ENCODE results near the gene ADGRF5. TPM values are rescaled to one million over a fixed set of nuclear protein-coding genes. Genes with fewer than 3 reads are reported as not detected.

The ADGRF5 gene
- total and polyA plus RNA-seq, 3 donors from 2014 or later, result 8.8 to 13.1 (median 12.2) TPM

GRCh38 chr6:46898006-46898405 lies 23.7 kb downstream of the ADGRF5 start:
- 22 to 38% methylated on average over 2 of the region's 2 CpGs for WGBS, 2 donors
- H3K27ac ChIP-seq, result no peak overlapping the region
- DNase-seq, result no peak
- intact Hi-C loops (cut with DNase I; ENCODE audit: low total_unique reads), result no loop called here
- H3K4me1 ChIP-seq, result no peaks in the 10 kb centered on the region
- no peaks in the 10 kb centered on the region for H3K9me3 ChIP-seq
- no peaks in the 10 kb centered on the region for H3K36me3 ChIP-seq (ENCODE audit: low read depth, missing control alignments)
- no peak overlapping the region for H3K4me3 ChIP-seq
- no peaks in the 10 kb centered on the region for H3K27me3 ChIP-seq
- TF ChIP-seq POLR2A (IDR thresholded peaks at IDR 0.05) (no peak), CTCF (IDR thresholded peaks at IDR 0.05) (no peak)

- no peak for DNase-seq
- intact Hi-C loops (cut with DNase I; ENCODE audit: low total_unique reads), result no loop called here
- H3K36me3 ChIP-seq (ENCODE audit: low read depth, missing control alignments), result no peaks in the 10 kb centered on the region
- no peak overlapping the region for H3K27ac ChIP-seq
- no peaks in the 10 kb centered on the region for H3K27me3 ChIP-seq
- H3K4me3 ChIP-seq, result no peak overlapping the region
- no peaks in the 10 kb centered on the region for H3K4me1 ChIP-seq
- no peaks in the 10 kb centered on the region for H3K9me3 ChIP-seq
- TF ChIP-seq POLR2A (IDR thresholded peaks at IDR 0.05), result no peak
- TF ChIP-seq CTCF (IDR thresholded peaks at IDR 0.05), result no peak
Observed at GRCh38 chr6:46896871-46897270, 24.9 kb downstream of the ADGRF5 start.

- DNase-seq, result no peak
- Histone ChIP-seq H3K4me1 (no peaks in the 10 kb centered on the region), H3K9me3 (no peaks in the 10 kb centered on the region), H3K27ac (no peak overlapping the region), H3K36me3 (ENCODE audit: low read depth, missing control alignments) (no peaks in the 10 kb centered on the region), H3K4me3 (no peak overlapping the region), H3K27me3 (no peaks in the 10 kb centered on the region)
- WGBS, 2 donors, result 69 to 87% methylated on average over 7 of the region's 7 CpGs
- intact Hi-C loops (cut with DNase I; ENCODE audit: low total_unique reads), result no loop called here
- TF ChIP-seq POLR2A (IDR thresholded peaks at IDR 0.05) (no peak), CTCF (IDR thresholded peaks at IDR 0.05) (no peak)
Observed at GRCh38 chr6:46895930-46896329, 25.8 kb downstream of the ADGRF5 start.

- Histone ChIP-seq H3K9me3 (no peaks in the 10 kb centered on the region), H3K27ac (no peak overlapping the region), H3K27me3 (no peaks in the 10 kb centered on the region), H3K4me3 (no peak overlapping the region), H3K4me1 (no peaks in the 10 kb centered on the region), H3K36me3 (ENCODE audit: low read depth, missing control alignments) (no peaks in the 10 kb centered on the region)
- intact Hi-C loops (cut with DNase I; ENCODE audit: low total_unique reads), result no loop called here
- no peak for TF ChIP-seq POLR2A (IDR thresholded peaks at IDR 0.05)
- no peak for DNase-seq
Observed at GRCh38 chr6:46894433-46894832, 27.3 kb downstream of the ADGRF5 start.

GRCh38 chr6:46893648-46894047 lies 28.1 kb downstream of the ADGRF5 start:
- no peak overlapping the region for H3K27ac ChIP-seq
- DNase-seq, result no peak
- no peak for TF ChIP-seq POLR2A (IDR thresholded peaks at IDR 0.05)
- no peak for TF ChIP-seq CTCF (IDR thresholded peaks at IDR 0.05)
- H3K4me3 ChIP-seq, result no peak overlapping the region
- intact Hi-C loops (cut with DNase I; ENCODE audit: low total_unique reads), result no loop called here
- no peaks in the 10 kb centered on the region for H3K9me3 ChIP-seq
- no peaks in the 10 kb centered on the region for H3K36me3 ChIP-seq (ENCODE audit: low read depth, missing control alignments)
- no peaks in the 10 kb centered on the region for H3K27me3 ChIP-seq
- H3K4me1 ChIP-seq, result no peaks in the 10 kb centered on the region
- WGBS, 2 donors, result 31 to 71% methylated on average over 1 of the region's 1 CpG

All from testis (tissue), 3 donors.